A673 (cell line): Measurements from ENCODE around the gene FCER1G. TPM values are rescaled to one million over a fixed set of nuclear protein-coding genes. Genes with fewer than 3 reads are reported as not detected.

Experiments used
- BruUV-seq: library from RNA; stranded (reverse); fragments of 400-500 nt; replicated peaks from 2 replicates; lab custom pipeline; 2021; lab: Mats Ljungman, UMichigan
- CTCF ChIA-PET: fragments of 300-600 bp; sonication (Branson Sonifier 250); formaldehyde crosslinking; loops from one replicate; lab custom pipeline; 2022; ENCODE audit warnings: antibody characterized with exemption; lab: Charles Lee
- POLR2A ChIA-PET: fragments of 300-600 bp; sonication (Branson Sonifier 250); formaldehyde crosslinking; loops from one replicate; lab custom pipeline; 2022; ENCODE audit warnings: antibody characterized with exemption; ENCODE audit not compliant: low non-redundant PET; lab: Charles Lee
- DNase-seq: peaks from one replicate; pipeline ENCODE4 v3.0.0-alpha.2; 2015; ENCODE audit warnings: low spot score
- H3K27ac ChIP-seq: fragments of 200-600 bp; sonication (generic); 2 replicates; pipeline ENCODE4 v1.5.1; 2016; ENCODE audit warnings: mixed run types, low read depth, mild to moderate bottlenecking, mixed read lengths, antibody characterized with exemption, low read length; ENCODE audit not compliant: poor library complexity, severe bottlenecking
- H3K27me3 ChIP-seq: fragments of 200-600 bp; sonication (generic); replicated peaks from 2 replicates; pipeline ENCODE4 v1.6.1; 2017; ENCODE audit warnings: mixed run types, low read depth, mild to moderate bottlenecking, mixed read lengths, antibody characterized with exemption, low read length; ENCODE audit not compliant: insufficient read depth, poor library complexity
- H3K36me3 ChIP-seq: fragments of 200-600 bp; sonication (generic); 2 replicates; pipeline ENCODE4 v1.6.1; 2016; ENCODE audit warnings: mixed run types, mild to moderate bottlenecking, mixed read lengths, antibody characterized with exemption, low read length; ENCODE audit not compliant: insufficient read depth, poor library complexity, severe bottlenecking
- H3K4me1 ChIP-seq: fragments of 200-600 bp; sonication (generic); 2 replicates; pipeline ENCODE4 v1.6.1; 2017; ENCODE audit warnings: mixed run types, mild to moderate bottlenecking, mixed read lengths, antibody characterized with exemption, low read length; ENCODE audit not compliant: insufficient read depth, poor library complexity, severe bottlenecking
- H3K4me3 ChIP-seq: fragments of 200-600 bp; sonication (generic); 2 replicates; pipeline ENCODE4 v1.5.1; 2016; ENCODE audit warnings: low read depth, mixed run types, mild to moderate bottlenecking, mixed read lengths, low read length; ENCODE audit not compliant: poor library complexity, severe bottlenecking
- H3K9me3 ChIP-seq: fragments of 200-600 bp; sonication (generic); 2 replicates; pipeline ENCODE4 v1.6.1; 2016; ENCODE audit warnings: mixed run types, low read depth, mild to moderate bottlenecking, mixed read lengths, antibody characterized with exemption, low read length; ENCODE audit not compliant: poor library complexity, severe bottlenecking
- EZH2 ChIP-seq: fragments of 200-600 bp; sonication (generic); IDR thresholded peaks from 2 replicates; pipeline ENCODE4 v1.6.1; 2017; ENCODE audit warnings: borderline replicate concordance, low read depth, mild to moderate bottlenecking, mixed read lengths, antibody characterized with exemption, low read length; ENCODE audit not compliant: poor library complexity, severe bottlenecking
- intact Hi-C: fragments of 100-400 bp; cut with micrococcal nuclease; formaldehyde crosslinking; loops from one replicate; pipeline ENCODE4 v1.10.0; 2022; ENCODE audit not compliant: unreplicated experiment
- total RNA-seq: library from RNA; stranded (reverse); gene quantifications from 2 replicates; pipeline ENCODE4 v1.2.3, GENCODE V29; 2021
- TF ChIP-seq, protein P1 (sequence below): fragments of 300-800, 200-600 bp; sonication (generic); conservative IDR thresholded peaks from 2 replicates; pipeline ENCODE4 v1.5.1; 2017; ENCODE audit warnings: low read depth, mild to moderate bottlenecking, antibody characterized with exemption, low read length, moderate library complexity, mixed read lengths

The FCER1G gene
- total RNA-seq, 1 experiment from 2014 or later: 1.5 TPM

GRCh38 chr1:161171696-161172095, 43.4 kb upstream of the FCER1G start:
- no TSS peak for BruUV-seq
- peaks cover 56% of the 10 kb centered on the region for H3K36me3 ChIP-seq
- DNase-seq: no peak
- no peaks in the 10 kb centered on the region for H3K9me3 ChIP-seq
- no peak for TF ChIP-seq EZH2
- TF ChIP-seq, protein P1, sequence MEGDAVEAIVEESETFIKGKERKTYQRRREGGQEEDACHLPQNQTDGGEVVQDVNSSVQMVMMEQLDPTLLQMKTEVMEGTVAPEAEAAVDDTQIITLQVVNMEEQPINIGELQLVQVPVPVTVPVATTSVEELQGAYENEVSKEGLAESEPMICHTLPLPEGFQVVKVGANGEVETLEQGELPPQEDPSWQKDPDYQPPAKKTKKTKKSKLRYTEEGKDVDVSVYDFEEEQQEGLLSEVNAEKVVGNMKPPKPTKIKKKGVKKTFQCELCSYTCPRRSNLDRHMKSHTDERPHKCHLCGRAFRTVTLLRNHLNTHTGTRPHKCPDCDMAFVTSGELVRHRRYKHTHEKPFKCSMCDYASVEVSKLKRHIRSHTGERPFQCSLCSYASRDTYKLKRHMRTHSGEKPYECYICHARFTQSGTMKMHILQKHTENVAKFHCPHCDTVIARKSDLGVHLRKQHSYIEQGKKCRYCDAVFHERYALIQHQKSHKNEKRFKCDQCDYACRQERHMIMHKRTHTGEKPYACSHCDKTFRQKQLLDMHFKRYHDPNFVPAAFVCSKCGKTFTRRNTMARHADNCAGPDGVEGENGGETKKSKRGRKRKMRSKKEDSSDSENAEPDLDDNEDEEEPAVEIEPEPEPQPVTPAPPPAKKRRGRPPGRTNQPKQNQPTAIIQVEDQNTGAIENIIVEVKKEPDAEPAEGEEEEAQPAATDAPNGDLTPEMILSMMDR: no peak
- intact Hi-C loops: no loop called here
- H3K4me1 ChIP-seq: peaks cover 6% of the 10 kb centered on the region
- H3K4me3 ChIP-seq: no peak overlapping the region
- H3K27me3 ChIP-seq: no peaks in the 10 kb centered on the region
- H3K27ac ChIP-seq: no peak overlapping the region
- CTCF ChIA-PET: no interaction called here
- POLR2A ChIA-PET: no interaction called here

DNA sequence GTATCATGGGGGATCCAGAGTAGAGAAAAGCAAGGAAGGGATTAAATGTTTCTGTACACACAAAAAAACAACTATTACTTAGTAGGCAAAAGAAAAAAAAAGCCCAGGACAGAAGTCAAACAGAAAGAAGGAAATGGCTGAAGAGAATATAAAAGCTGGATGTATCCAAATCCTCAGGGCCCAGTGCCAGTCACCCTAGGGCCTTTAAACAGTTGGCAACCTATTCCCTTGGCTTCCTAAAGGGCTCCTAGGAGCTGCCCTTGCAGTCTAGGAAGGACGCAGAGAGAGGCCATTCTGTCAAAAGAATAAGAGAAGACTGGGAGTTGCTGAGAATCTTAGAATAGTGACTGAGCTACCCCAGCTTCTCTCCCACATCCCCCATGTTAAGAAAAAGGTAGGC, 42.7 kb upstream of the FCER1G start:
- Histone ChIP-seq H3K4me1 (peaks cover 8% of the 10 kb centered on the region), H3K9me3 (no peaks in the 10 kb centered on the region), H3K36me3 (peaks cover 56% of the 10 kb centered on the region), H3K4me3 (no peak overlapping the region), H3K27me3 (no peaks in the 10 kb centered on the region), H3K27ac (no peak overlapping the region)
- intact Hi-C loops: no loop called here
- CTCF ChIA-PET: no interaction called here
- no TSS peak for BruUV-seq
- POLR2A ChIA-PET: no interaction called here
- no peak for TF ChIP-seq EZH2
- TF ChIP-seq, protein P1: no peak
- no peak for DNase-seq

DNA sequence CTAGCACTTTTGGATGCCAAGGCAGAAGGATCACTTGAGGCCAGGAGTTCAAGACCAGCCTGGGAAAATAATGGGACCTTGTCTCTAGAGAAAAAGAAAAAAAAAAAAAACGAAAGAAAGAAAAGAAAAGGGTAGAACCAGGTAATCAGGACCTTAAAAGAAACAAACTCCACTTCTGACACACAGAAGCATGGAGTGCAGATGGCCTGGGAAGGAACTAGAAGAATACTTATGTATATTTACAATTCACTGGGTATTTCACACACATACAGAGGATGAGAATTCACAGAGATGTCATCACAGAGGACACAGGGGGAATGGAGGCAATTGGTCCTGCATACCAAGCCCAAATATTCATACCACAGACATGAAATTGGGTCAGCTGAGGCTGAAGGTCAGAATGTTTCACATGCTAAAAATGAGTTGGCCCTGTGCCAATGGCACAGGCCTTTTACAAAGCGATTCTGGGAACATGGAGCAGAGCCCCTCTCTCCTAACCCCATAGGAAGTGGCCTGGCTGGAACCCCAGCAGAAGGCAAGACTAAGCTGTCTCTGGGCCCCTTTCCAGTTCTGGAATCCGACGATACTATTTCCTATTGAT, 42.2 kb upstream of the FCER1G start:
- Histone ChIP-seq H3K27me3 (no peaks in the 10 kb centered on the region), H3K4me1 (peaks cover 13% of the 10 kb centered on the region), H3K27ac (no peak overlapping the region), H3K4me3 (no peak overlapping the region), H3K9me3 (no peaks in the 10 kb centered on the region), H3K36me3 (peaks cover 56% of the 10 kb centered on the region)
- ChIA-PET POLR2A (no interaction called here), CTCF (no interaction called here)
- no TSS peak for BruUV-seq
- intact Hi-C loops: no loop called here
- TF ChIP-seq, protein P1: no peak
- TF ChIP-seq EZH2: no peak
- DNase-seq: no peak
